CD4-positive, alpha-beta T cell treated with Interleukin-12 subunit alpha and Interleukin-12 subunit beta, for 1 hour (primary cell): ENCODE results near the gene CDH13.

Experiments
- DNase-seq: peaks from one replicate; pipeline ENCODE4 v3.0.0-alpha.2; 2020

Gene CDH13

DNA sequence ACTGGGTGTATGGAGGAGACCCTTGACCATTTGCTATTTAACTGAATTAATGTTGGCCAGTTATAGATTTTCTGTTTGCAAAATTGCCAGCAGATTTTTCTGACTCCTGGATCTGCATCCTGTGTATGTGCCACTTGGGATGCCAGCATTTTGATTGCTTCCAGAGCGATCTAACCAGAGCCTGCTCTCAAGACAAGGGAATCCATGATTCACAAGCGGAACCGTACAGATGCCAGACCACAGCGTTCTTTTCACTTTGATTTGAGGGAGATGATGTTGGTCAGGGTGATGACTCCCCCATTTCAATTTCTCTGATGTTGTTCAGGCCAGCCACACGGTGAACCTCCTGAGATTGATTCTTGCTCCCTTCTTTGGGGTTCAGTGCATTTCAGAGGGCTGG is 228.7 kb downstream of the CDH13 start:
- no peak for DNase-seq

DNA sequence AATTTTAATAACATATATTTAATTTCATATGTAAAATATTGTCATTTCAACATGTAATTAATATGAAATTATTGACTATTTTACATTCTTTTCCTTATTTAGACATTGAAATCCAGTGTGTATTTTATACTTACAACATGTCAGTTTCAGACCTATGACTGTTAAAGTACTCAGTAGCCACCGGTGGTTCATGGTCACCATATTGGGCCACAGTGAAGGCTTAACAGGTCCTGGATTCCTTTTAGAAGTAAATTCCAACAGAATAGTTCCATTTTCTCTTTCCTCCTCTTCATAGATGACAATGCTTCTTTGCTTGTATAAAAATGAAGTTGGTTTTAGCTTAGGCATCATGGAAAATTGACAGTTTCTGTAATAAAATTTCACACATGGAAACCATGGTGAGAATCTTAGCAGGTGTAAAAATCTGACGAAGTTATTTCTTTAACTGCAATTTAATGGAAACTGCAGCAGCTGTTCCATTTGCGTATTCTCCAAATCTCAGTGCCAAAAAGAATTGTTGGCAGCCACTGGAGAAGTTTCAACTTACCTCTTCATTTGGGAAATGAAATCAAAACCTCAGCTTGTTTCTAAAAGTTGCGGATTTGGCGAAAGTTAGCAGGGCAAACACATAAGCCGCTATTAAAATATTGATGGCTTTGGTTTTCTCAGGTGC is 231.1 kb downstream of the CDH13 start:
- DNase-seq, result no peak

DNA sequence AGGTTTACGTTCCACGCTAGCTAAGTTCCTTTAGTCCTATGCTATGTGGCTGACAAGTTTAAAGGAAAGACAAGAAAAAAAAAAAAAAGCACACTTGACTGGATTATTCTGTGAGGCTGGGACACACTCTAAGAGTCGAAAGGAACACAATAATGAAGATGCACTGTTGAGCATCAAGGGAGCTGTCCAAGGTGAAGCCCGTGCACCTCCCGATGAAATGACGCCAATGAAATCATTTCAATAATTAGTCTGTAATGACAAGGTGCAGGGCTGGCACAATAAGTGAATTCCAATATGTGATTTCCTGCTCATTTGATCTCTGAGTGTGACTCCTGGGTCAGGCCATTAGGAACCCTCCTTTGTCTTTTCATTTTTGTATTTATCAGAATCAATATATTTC is 232.9 kb downstream of the CDH13 start:
- no peak for DNase-seq

GRCh38 chr16:82860071-82860470 is 233.3 kb downstream of the CDH13 start:
- no peak for DNase-seq

- no peak for DNase-seq
Observed at GRCh38 chr16:82862057-82862456, 235.3 kb downstream of the CDH13 start.

DNA sequence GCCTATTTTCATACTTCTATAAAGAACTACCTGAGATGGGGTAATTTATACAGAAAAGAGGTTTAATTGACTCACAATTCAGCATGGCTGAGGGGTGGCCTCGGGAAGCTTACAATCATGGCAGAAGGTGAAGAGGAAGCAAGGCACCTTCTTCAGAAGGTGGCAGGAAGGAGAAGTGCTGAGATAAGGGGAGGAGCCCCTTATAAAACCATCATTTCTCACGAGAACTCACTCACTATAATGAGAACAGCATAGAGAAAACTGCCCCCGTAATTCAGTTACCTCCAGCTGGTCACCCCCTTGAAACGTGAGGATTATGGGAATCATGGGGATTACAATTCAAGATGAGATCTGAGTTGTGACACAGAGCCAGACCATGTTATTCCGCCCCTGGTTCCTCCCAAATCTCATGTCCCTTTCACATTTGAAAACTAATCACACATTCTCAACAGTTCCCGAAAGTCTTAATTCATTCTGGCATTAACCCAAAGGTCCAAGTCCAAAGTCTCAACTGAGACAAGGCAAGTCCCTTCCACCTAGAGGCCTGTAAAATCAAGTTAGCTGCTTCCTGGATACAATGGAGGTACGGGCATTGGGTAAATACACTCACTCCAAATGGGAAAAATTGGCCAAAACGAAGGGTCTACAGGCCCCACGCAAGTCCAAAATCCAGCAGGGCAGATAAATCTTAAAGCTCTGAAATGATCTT is 237.7 kb downstream of the CDH13 start:
- DNase-seq, result no peak

DNA sequence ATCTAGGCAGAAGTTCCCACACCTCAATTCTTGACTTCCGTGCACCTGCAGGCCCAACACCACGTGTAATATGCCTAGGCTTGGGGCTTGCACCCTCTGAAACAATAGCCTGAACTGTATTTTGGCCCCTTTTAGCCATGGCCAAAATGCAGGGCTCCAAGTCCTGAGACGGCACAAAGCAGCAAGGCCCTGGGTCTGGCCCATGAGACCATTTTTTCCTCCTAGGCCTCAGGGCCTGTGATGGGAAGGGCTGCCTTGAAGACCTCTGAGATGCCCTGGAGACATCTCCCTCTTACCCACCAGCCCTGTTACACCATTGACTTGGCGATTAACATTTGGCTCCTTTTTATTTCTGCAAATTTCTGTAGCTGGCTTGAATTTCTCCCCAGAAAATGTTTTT is 238.6 kb downstream of the CDH13 start:
- DNase-seq, result no peak

DNA sequence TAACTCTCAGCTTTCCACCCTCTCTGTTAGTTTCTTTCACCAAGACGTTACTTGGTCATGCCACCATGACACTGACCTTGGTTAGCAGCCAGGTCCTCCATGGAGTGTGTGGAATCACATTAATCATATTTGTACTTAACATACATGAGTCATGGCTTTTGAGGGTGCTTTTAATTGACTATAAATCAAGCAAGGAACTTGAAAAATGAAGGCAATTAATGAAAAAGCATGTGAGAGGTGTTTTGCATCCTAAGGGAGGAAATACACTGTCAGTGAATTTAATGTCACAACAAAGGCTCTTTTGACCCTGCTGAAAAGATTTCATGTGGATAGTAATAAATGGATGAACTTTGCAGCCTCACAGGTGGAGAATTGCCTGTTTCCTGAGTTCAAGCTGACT is 240.7 kb downstream of the CDH13 start:
- DNase-seq, result no peak

DNA sequence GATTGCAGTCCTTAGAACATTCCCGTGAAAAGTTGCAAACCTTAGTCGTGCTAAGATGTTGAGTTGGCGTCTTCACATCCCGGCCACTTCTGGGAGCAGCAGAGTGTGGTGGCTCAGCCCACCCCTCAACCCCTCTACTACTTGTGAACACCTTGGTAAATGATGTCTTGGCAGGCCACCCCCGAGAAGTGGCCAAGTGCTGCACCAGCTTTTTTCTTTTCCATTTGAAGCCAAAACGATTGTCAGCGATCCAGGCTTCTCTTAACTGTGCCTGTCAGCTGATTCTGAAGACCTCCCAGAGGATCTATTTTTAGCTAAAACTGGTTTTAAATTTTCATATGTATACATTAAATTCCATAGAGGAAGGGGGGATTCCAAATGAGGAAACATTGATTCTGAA is 247.5 kb downstream of the CDH13 start:
- DNase-seq, result no peak

GRCh38 chr16:82874672-82875071 is 247.9 kb downstream of the CDH13 start:
- no peak for DNase-seq

- no peak for DNase-seq
Observed at GRCh38 chr16:82876951-82877350, 250.2 kb downstream of the CDH13 start.

- no peak for DNase-seq
Observed at GRCh38 chr16:82878466-82878865, 251.7 kb downstream of the CDH13 start.

- DNase-seq, result no peak
Observed at GRCh38 chr16:82880346-82880745, 253.6 kb downstream of the CDH13 start.

DNA sequence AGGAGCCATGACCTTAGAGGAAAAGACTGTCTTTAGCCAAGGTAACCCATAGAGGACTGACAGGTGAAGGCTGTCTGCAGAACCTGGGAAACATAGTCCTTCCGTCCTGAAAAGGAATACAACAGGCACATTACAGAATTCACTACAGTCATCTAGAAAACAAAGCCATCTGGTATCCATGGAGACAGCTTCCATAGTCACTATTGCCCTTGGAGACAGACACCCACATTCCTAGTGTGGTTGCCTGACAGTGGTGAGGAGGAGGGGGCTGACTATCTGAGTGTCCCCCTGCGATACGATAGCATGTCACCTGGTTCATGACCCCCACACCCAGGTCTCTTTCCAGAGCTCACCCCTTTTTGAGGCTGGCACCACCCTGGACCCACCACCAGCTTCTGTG is 254.7 kb downstream of the CDH13 start:
- no peak for DNase-seq

DNA sequence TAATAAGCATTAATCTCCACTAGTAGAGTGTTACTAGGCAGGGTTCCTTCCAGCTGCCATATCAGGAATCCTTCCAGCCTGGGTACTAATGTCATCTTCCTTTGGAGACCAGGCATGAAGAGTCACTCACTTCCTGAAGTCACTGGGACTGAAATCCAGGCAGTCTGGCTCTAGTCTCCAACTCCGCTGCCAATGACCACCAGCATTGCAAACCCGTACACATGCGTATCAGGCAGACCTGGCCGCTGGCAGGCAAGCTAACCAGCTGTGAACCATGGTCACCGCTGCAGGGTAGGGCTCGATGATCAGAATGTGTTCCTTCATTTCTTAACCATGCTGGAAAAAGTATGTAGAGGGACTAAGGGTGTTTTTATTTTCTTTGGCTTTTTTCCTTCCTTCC is 255.5 kb downstream of the CDH13 start:
- no peak for DNase-seq

DNA sequence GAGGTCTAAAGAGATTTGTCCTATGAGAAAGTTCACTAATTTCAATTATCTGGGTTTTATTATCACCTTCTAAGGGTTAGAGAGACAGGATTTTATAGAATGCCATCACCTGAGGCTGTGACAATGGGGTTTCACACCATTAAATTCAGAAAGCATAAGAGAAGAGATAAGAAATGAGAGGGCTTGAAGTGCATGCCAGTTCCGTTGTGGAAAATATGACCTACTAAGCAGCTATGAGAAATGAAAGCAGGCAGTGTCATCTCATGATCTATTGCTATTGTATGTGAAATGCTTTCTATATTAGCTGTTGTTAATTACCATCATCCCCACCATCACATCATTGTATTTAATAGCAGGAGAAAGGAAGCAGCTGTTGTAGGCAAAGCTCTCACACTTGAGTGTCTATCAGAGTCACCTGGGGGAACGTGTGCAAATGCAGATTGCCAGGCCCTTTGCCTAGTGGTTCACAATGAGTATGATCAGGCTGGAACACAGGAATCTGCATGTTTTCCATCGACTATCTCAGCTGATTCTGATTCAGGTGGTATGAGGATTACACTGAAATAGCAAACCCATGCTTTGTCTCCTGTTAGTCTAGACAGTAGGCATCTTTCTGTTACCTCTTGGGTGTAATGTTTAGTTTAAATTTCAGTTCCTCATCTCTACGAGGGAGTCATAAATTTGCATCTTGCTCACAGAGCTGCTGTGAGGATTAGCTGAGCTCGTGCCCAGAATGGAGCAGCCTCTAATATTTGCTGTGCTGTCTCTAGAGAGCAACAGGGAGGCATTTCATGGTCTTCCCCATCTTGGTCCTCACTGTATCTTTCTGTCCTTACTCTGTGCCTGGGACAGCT is 256.4 kb downstream of the CDH13 start:
- DNase-seq, result no peak

- no peak for DNase-seq
Observed at GRCh38 chr16:82884320-82884898, 257.6 kb downstream of the CDH13 start.

DNA sequence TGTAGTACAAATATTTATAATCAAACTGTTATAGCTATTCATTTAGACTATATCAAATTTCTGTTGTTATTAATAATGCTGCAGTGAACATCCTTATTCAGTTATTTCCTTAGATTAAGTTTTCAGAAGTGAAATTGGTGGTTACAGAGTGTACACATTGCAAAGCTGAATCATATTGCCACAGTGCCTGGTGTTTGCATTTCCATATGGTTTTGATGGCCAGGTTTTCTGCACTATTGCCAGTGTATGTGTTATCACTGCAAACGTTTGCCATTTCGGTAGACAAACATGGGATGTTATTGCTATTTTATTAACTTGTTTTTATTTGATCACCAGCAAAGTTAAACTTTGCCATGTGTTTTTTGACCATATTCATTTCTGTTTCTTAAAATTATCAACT is 259.4 kb downstream of the CDH13 start:
- DNase-seq, result no peak

DNA sequence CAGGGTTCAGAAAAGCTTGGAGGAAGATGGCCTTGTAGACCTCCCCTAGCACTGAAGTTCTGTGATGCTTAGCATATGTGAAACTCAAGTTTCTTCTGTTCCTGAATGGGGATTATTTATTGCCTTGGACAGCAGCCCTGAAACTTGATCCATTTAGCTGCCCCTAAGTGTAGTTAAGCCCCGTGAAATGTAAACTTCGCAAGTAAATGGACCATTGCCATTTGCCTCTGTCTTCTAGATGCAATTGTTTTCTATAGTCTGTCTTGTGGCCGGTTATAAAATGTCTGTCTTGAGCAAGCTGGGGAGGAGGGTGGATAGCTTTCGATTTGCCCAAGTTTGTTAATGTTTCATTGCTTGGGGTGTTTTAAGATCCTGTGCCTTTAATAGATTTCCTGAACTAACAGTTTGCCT is 261.8 kb downstream of the CDH13 start:
- no peak for DNase-seq

DNA sequence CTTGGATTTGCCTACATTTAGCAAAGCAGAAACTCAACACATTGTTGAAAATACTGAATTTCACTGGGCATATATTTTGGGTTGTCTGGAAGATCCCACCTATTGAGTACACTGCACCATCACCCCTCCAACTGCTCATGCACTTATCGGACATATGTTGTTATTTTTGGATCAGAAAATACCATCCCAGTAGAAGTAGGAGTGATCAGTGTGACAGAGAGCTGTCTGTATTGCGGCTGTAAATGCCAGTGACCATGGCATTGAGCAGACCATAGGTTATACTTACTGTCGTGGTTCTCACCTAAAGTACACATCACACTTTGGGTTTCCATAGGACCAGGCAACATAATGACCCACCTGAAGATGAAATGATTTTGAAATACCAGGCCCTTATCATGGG is 264.7 kb downstream of the CDH13 start:
- no peak for DNase-seq

DNA sequence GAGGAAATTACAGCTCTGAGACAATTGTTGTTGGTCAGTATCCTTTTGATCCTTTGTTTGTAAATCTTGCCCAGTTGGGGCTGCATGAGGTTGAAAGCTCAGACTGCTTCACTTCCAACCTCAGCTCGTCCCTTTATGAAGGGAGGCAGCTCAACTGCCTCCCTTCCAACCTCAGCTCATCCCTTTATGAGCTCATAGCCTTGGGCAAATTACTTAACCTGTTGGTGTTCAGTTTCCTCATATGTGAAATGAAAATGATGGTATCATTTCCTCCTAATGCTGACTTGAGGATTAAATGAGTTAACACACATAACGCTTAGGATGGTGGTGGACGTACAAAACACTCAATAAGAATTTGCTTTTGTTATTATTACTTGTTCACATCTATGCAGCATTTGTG is 265.1 kb downstream of the CDH13 start:
- no peak for DNase-seq

GRCh38 chr16:82892324-82892723 is 265.6 kb downstream of the CDH13 start:
- no peak for DNase-seq

DNA sequence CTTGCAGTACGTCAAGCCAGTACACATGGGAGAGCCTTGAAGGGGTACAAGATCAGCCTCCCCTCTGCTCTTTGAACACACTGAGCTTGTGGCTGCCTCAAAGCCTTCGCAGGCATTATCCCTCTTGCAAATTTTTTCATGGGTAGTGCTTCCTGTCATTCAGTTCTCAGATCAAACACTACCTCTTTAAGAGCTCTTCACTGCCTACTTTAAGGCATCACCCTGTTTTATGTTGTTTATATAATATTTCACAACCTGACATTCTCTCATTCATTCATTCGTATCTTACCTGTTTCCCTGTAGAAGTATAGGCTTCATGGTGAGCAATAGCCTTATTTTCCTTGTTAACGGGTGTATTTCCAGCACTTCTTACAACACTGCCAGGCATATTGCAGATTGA is 269.1 kb downstream of the CDH13 start:
- no peak for DNase-seq

DNA sequence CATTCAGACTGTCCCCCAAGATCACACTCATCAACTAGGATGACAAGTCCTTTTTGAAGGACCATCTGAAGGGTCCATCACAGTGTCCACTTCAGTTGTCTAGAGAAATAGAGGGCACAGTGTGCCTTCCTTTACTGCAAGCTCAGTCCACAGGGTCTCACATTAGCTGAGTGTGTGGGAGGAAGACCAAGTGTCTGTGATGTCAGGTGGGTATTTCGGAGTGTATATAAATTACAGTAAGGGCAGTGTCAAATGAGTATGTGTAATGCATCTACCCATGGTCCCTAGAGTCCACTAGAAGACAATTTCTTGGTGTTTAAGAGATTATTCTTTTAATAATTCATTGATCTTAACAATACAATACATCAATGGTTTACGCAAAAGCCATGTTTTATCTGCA is 272.2 kb downstream of the CDH13 start:
- no peak for DNase-seq
